GM19372 (cell line): ENCODE results near the gene ZMPSTE24.
"Not testable (repeated sequence)": the region's sequence is repeated elsewhere in the genome, so short reads cannot be mapped to it uniquely, and the experiment has no call there.

Experiments used
- ATAC-seq: cut with Tn5 transposase; IDR thresholded peaks from one replicate; pipeline ENCODE4 v1.9.1; 2021; ENCODE audit warnings: mild to moderate bottlenecking, low read depth, moderate library complexity; ENCODE audit not compliant: unreplicated experiment

The ZMPSTE24 gene

DNA sequence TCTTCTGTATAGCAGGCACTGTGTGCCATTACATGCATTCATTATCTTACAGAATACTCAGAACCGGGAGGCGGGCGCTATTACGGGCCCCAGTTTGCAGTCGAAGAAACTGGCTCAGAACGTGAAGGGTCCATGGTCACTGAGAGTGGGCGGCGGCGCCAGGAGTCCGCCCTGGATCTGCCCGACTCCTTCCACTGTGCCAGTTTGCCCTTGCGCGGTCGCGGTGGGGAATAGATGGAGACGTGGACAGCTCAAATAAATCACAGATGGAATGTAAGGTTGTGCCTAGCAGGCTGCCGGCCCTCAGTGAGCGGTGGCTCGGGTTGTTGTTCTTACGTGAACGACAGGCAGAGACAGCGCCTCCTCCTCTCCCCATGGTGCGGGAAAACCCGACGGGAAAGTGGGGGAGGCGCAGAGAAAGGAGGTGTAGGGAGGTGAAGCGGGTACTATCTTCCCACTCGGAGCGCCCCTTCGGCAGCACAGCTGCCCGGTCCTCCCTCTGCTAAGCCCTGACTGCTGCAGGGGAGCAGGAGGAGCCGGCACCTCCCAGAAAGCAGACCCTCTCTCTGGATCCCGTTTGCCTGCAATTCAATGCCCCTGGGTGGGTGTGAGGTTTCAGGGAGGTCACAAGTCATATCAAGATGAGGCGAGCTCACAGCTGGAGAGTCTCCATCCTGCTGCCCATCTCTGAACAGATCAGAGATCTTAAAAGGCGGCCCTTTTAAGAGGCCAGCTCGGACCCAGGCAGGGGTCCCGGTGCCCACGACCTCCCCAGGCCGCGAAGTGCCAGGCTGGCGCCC lies 58.0 kb downstream of the ZMPSTE24 start:
- ATAC-seq = no peak

GRCh38 chr1:40316595-40317393 lies 58.8 kb downstream of the ZMPSTE24 start, which contains the start of gene COL9A2:
TSS of gene COL9A2 (minus strand) at chr1:40317286. CDS start at chr1:40317197, 89 bp downstream.
- ATAC-seq = no peak

- ATAC-seq = no peak
Measured at GRCh38 chr1:40317394-40318074, 59.5 kb downstream of the ZMPSTE24 start.

- ATAC-seq = no peak
Measured at GRCh38 chr1:40318476-40318875, 60.4 kb downstream of the ZMPSTE24 start.

- no peak for ATAC-seq
Measured at GRCh38 chr1:40318970-40319621, 61.1 kb downstream of the ZMPSTE24 start.

DNA sequence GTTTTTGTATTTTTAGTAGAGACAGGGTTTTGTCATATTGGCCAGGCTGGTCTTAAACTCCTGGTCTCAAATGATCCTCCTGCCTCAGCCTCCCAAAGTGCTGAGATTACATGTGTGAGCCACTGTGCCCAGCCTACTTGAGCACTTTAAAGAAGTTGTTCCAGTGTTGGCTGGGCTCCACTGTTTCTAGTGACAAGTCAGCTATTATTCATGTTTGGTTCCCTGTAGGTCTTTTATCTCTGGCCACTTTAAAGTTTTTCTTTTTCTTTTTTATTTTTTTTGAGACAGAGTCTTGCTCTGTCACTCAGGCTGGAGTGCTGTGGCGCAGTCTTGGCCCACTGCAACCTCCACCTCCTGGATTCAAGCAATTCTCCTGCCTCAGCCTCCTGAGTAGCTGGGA lies 73.4 kb downstream of the ZMPSTE24 start:
- not testable (repeated sequence) for ATAC-seq

DNA sequence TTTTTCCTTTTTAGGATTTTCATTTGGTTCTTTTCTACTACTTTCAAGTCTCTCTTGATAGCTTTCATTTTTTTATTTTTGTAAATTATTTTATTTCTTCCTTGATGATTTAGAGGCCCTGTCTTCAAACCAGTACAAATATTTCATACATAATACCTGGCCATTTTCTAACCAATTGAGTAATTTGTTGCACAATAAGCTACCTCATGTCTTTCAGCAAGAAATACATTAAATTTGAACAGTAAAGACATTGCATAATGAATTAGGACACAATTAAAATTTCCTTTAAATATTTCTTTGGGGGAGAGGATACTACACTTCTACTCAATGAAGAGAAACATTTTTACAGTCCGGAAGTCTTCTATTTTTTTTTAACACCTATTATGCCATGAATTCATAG lies 74.7 kb downstream of the ZMPSTE24 start:
- ATAC-seq = no peak

DNA sequence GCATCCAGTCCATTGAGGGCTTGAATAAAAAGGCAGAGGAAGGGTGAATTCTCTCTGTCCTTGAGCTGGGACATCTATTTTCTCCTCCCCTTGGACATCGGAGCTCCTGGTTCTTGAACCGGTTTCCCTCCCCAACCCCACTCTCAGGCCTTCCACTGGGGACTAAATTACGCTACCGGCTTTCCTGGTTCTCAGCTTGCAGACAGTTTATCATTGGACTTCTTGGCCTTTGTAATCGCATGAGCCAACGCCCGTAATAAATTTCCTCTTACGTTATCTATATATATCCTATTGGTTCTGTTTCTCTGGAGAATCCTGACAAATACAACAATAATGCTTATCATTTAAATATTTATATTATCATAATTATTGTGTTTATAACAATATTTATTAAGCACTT lies 79.4 kb downstream of the ZMPSTE24 start:
- no peak for ATAC-seq

DNA sequence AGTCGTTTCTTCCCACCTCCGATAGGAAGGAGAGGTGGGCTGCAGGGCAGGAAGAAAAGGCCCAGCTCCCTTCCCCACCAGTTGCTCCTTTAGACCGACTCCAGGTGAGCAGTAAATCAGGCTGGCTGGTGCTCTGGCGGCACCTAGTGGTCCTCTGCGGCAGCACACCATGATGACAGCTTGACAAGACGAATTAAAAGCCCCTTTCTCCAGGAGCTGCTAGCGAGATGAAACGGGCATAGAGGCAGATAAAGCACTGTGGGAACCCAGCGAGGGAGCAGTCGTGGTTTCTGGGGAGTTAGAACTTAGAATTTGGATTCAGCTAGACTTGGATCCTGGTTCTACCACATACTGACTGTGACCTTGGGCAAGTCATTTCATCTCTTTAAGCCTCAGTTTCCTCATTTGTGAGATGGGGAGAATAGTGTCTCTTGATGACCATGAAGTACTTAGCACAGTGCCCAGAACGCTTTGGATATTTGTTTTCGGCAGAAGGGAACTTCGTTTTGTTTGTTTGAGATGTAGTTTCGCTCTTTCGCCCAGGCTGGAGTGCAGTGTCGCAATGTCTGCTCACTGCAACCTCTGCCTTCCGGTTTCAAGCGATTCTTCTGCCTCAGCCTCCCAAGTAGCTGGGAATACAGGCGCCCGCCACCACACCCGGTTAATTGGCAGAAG lies 80.8 kb downstream of the ZMPSTE24 start:
- ATAC-seq = no peak

GRCh38 chr1:40339420-40340323 lies 81.6 kb downstream of the ZMPSTE24 start:
- no peak for ATAC-seq

- ATAC-seq = no peak
Measured at GRCh38 chr1:40341491-40342380, 83.7 kb downstream of the ZMPSTE24 start.

DNA sequence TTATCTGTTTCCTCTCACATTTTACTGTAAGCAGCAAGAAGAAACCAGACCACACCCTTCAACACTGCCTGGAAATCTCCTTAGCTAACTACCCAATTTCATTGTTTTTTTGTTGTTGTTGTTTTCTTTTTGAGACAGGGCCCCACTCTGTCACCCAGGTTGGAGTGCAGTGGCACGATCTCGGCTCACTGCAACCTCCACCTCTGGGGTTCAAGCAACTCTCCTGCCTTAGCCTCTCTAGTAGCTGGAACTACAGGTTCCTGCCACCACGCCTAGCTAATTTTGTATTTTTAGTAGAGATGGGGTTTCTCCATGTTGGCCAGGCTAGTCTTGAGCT lies 84.3 kb downstream of the ZMPSTE24 start:
- ATAC-seq = not testable (repeated sequence)
